Cortex of kidney (tissue), 1 donor: ENCODE results near the gene ATPAF2.

Source experiments
- DNase-seq: peaks from one replicate; lab custom pipeline; 2025; lab: John Stamatoyannopoulos, UW

ATPAF2 gene

DNA sequence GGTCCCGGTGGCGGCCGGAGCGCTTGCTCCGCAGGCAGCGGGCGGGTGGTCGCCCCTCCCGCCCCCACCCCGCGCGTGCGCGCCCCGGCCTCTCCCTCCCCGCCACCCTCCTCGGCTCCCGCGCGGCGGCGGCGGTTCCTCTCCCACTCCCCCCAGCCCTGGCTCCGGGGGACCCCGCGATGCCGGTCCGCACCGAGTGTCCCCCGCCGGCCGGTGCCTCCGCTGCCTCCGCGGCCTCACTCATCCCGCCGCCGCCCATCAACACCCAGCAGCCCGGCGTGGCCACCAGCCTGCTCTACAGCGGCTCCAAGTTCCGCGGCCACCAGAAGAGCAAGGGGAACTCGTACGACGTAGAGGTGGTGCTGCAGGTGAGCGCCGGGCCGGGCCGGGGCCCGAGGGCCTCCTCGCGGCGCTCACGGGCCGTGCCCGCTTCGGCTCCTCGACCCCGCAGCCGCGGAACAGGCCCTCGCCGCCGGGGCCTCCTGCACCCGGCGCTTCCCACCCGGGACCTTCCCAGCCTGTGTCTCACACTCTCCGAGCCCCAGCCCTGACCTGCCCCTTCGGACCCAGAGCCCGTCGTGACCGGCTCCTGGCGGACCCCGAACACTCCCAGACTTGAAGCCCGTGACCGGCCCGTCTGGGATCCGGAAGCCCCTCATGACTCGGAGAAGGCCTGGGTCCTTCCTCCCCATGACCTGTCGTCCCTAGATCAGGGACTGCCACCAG is 730 bp upstream of the ATPAF2 start:
- no peak for DNase-seq

DNA sequence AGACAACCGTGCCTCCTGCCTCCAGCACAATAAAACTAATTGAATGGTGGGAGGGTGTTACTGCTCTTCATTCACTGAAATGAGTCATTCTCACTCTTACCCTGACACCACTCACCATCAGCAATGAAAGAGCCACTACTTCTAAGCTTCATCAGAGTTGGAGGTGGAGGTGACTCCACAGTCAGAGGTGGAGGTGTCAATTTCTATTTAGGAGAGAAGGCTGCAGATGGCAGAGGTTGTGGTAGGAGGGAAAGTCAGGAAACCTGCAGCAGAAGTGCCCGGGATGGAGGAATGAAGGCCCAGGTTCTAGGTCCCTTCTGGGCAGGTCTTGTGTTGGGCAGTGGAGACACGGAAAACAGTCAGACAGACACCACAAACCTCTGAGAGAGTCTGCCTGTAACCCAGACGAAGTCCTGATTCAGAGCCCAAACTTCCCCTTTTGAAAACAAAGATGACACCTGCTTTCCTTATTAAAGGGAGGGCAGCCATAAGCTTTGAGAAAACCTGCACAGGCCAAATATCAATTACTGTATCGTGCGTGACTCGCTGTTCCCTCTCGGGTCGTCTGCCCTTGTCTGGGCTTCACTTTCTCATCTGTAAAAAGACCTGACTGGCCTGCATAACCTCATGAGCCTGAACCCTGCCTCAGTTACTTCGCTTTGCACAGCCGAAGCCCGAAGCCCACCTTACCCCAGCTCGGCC is 668 bp downstream of the ATPAF2 start:
- DNase-seq, result no peak

DNA sequence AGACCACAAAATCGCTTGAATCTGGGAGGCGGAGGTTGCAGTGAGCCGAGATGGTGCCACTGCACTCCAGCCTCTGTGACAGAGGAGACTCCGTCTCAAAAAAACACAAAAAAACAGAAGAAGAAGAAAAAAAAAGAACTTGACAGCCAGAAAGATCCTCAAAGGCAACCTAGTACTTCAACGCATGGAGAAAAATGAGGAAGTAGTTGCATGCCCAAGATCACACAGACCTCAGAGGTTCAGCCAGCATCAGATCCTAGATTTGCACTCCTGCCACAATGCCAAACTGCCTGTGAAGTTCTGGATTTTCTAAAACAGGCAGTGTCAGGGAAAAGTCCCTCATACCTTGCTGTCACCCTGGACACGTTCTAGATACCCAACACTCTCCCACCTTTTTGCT is 1.5 kb downstream of the ATPAF2 start:
- DNase-seq, result no peak

DNA sequence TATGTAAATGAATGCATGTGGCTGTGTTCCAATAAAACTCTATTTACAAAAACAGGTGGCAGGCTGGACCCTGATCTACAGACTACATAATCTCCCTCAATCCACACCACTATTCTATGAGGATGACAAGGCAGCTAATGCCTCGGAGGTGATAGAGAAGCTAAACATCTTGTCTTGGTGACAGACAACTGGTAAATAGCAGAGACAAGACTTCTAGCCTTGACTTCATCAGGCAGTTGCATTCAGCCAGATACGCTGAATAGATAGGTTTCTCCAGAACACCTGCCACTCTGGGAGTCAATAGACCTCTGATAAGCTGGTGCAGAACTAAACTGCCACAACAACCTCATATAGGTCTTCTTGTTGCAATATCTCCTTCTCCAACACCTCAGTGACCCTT is 3.3 kb downstream of the ATPAF2 start:
- DNase-seq, result no peak

DNA sequence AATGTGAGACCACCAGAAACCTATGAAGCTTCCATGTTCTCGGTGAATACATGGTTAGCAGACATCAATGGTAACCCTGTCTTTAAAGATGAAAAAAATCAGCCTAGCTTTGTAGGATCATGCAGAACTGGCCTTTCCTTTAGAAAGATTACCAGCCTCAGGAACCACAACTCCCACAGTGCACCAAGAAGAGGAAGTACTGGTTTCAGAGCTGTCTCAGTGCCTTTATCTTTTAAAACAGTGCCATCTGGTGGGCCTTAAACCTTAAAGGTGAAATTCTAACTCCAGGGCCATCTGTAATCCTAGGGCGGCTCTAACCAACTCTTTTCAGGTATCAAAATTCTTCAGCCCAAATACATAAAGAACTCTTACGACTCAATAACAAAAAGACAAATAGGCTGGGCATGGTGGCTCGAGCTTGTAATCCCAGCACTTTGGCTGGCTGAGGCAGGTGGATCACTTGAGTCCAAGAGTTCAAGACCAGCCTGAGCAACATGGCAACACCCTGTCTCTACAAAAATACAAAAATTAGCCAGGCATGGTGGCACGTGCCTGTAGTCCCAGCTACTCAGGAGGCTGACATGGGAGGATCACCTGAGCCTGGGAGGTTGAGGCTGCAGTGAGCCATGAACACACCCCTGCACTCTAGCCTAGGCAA is 5.4 kb downstream of the ATPAF2 start:
- no peak for DNase-seq

DNA sequence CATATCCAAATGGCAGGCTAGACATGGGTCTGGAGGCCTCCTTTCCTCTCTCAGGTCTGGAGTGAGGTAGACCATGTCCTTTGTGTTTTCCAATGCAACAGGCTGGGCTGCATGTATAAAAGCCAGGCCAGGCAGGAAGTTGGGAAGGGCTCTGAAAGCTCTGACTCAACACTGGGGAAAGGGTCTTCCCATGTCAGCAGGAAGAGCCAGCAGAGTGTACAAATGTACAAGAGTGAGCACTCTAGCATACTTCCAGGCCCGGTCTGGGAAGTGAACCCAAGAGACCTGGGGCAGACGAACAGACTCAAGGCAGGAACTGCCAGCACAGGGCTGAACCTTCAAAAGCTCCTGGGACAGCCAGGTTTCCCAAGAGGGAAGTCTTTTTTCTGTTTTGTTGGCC is 7.0 kb downstream of the ATPAF2 start:
- no peak for DNase-seq

DNA sequence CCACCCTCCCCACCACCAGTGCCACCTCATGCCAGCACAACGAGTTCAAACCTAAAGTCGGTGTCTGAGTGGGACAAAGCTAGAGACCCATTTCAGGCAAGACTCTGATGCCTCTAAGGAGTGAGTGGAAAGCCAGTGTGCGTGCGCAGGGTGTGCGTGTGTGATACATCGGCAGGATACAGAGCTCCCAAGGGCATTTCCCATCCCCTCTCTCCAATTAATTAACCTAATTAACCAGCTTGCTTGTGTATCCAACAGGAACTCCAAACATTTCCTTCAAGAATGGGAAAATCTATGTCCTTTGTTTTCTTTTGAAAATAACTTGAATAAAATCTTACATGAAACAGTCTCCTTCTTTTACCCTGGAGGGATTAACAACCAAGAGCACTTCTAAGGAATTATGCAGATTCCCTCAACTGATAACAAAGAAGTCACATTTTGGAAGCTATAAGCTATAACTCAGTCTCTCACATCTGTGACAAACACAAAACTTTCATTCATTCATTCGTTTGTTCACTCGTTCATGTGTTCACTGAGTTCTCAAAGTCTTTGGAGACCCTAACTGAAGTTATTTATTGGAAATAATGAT is 9.9 kb downstream of the ATPAF2 start:
- no peak for DNase-seq

DNA sequence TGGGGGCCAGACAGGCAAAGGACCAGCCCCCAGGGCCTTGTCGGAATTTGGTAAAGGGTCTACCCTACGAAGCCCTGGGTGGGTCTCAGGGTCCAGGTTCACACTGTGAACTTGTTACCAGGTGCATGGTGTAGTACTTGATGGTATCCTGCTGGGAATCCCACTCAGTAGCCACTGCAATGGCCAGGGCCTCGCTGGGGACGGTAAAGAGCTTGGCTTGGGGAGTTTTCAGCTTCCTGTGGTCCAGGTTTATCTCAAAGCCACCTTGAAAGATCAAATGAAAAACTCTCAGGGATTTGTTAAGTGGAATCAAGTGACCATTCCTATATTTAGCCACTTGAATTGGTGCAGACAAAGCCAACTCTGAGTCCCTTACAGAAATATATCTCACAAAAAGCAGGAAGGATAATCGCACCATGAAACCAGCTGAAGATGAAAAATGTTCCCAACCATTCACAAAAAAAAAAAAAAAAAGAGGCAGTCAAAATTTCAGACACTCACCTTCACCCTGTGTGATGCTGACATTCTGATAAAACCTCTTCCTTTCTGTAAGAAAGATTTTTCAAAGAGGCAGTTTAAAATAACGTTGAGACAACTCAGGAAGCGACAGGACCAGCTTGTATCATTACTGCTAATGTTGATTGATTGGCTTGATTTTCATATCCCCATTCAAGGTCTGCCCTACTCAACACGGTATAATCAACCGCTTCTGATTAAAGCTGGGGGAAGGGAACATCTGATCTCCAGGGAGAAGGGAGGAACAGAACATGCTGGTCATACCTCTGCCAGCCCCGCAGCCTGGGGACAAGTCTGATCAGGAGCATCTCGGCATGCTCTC is 10.6 kb downstream of the ATPAF2 start:
- DNase-seq, result no peak

DNA sequence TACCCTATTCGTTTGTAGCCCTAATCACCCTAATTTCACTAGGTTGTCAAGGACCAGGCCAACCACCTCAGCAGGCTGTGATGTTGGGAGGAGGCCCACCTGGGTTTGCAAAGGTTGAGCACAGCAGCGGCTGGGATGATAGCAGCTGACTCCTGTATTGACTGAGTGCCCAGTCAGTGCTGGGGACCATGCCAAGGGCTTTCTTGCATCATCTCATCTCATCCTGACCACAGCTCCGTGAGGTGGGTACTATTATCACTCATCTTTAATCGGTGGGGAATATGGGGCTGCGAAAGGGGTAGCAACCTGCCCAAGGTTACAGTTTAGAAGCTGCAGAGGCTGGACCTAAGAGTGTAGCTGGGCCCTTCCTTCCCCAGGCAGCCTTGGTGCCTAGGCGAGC is 11.7 kb downstream of the ATPAF2 start:
- no peak for DNase-seq

DNA sequence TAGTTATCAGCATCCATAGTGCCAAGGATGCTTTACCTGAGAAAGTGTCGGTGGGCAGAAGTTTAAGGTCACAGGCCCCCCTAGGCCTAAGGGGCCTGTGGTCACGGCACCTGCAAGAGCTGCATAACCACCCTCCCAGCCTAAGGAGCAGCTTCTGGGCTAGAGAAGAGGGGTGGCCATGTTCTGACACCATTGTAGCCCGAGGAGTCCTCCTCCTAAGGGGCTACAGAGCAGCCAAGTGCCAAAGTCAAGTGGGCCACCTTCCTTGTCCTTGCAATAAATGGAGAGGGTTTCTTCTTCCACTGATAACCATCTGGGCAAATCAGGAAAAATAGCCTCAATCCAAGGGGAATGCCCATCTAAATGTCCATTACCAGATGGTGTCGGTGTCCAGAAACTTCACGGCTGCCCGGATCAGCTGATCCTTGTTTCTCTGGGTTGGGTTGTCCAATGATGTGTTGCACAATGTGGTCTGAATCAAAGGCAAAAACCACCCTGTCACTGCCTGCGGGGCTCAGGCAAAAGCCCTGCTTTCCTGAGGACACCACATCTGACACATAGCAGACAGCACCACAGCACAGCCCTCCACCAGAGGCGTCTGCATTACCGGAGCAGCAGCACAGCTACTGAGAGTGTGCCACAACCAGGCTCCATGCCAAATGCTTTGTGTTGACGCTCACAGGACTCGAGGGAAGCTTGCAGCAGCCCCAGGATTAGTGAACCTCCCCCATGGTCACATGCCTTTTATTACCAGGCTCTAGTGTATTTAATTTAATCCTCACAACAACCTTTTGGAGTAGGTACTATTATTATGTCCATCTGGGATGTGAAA is 12.8 kb downstream of the ATPAF2 start:
- no peak for DNase-seq

DNA sequence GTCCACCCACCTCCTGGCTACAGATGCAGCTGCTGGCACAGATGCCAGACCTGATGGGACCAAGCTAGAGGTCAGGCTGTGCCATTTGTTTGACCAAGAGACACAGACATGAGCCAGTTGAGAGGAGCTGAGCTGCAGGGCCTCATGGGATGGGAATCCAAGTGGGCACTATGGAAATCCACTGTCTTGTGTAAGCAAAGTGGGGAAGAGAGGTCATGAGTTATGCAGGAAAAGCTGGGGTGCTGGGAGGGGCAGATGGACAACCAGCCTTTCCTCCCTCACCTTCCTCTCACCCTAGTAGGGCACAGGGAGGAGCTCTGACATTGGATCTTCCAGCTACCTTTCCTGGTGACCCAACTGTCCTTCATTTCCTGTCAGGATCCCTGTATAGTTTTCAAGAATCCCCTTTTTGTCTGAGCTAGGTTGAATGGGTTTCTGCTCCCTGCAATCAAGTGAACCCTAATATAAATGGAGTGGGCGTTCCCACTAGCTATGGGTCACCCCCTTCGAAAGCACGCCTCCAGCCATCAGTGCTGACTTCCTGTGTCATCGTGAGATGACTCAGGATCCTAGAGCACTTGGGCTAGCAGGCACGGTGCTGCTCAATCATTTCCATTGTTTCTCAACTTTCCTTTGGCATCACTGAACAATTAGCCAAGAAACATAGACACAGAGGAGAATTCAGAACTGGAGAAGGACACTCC is 13.6 kb downstream of the ATPAF2 start:
- DNase-seq, result no peak

DNA sequence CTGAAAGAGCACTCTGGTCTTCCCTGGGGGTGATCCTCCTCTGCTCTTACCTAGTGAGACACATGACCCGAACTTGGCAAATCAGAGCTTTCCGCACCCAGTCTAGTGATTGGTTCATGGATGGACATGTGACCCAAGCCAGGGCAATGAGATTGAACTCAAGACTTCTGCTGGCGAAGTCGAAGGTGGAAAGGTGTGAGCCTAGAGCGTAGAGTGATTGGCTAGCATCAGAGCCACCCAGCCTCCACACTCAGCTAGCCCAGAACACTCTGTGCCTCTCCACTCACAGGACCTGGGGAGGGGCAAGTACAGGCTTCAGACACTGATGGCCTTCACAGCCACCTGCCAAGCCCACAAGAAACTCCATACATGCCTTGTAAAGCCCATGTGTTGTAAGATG is 17.6 kb downstream of the ATPAF2 start:
- DNase-seq, result no peak

DNA sequence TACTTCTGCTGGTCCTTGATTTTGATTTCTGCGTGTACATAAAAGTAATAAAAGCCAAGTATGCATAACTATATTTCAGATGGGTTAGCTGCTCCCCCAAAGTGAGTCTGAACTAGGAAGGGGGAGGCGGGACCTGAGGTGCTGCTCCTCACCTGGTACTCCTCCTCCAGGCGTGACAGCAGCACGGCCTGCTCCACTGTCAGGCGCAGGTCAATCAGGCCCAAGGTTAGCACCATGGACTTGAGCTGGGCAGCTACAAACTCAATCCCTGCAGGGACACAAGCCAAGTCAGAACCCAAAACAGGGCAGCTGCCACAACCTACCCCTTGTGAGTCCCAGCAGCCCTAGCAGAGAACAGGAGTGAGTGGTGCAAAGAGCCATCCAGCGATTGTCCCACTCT is 18.0 kb downstream of the ATPAF2 start:
- DNase-seq, result no peak

DNA sequence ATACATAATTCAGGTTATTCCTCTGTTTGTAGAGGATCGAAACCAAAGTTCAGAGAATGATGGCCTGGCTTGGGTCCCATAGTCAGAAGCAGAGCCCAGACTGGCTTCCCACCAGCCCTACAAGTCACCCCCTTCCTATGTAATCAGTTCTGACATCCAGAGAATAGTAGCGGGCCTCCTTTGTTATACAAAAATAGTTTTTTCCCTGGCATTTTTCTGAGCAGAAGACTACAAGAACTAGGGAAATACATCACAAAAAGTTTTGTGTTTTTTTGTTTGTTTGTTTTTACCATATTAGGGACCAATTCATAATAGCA is 19.2 kb downstream of the ATPAF2 start:
- DNase-seq, result no peak

DNA sequence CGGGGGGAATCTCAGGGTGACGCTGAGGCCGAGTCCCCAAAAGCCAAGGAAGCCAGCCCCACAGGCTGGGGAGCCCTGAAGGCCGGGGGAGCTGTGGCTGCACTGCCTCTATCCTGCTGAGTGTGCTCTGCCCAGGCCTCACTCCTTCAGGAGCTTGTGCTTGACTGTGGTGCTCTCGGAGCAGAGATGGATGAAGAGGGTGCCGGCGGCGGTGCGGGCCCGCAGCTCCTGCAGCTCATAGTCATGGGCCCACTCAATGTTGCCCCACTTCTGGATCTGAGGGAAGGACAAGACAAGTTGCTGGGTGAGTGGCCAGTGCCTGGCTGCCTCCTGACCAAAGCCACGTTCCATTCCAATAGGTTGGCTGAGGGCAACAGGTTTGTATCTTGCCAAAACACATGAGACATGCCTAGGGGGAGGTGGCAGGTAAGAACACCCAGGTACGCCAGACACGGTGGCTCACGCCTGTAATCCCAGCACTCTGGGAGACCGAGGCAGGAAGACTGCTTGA is 20.5 kb downstream of the ATPAF2 start:
- no peak for DNase-seq

DNA sequence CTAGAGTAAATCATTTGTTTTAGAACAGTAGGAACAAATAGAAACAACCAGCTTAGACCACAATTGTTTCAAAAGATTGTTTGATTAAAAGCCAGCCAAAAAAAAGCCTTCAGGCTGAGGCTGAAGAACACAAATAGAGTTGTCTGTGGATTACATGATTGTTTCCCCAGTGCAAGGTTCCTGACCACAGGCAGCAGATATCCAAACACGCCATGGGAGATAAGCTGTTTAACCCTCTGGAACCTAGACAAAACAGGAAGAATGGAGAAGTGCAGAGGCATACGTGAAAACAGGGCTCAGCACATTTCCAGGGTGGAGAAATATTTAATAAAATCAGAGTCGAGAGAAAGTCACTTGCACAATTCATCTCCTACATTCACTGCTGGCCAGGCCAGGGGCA is 21.0 kb downstream of the ATPAF2 start:
- DNase-seq, result no peak

DNA sequence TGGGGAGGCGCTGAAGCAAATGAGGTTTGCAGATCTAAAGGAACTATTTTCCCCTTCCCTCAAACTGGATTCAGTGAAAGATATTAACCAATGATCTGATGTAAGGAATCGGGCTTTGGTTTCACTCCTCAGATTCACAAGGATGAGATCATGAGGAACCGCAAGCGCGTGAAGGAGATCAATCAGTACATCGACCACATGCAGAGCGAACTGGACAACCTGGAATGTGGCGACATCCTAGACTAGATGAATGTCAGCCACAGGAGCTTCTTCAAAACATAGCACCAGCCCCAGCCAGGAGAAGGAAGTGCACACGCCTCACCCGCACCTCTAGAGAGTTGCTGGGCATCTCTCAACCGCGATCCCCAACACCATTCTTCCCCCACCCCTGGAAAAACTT is 22.5 kb downstream of the ATPAF2 start:
- no peak for DNase-seq

DNA sequence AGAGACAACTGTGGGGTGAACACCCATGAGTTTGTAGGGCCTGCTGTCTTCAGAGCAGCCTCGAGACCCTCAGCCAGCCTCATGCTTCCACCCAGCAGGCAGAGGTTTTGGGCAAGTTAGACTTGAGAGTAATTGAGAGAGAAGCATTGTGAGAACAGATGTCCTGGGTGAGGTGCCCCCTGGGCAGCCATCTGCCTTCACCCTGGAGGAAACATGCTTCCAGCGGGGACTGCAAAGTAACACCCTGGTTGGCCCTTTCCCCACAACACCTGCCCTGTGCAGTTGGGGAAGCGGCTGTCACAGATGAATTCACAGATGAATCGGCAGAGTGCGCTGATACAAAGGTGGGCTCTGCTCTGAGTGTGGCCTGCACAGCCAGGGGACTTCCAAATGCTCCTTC is 23.4 kb downstream of the ATPAF2 start:
- DNase-seq, result no peak

DNA sequence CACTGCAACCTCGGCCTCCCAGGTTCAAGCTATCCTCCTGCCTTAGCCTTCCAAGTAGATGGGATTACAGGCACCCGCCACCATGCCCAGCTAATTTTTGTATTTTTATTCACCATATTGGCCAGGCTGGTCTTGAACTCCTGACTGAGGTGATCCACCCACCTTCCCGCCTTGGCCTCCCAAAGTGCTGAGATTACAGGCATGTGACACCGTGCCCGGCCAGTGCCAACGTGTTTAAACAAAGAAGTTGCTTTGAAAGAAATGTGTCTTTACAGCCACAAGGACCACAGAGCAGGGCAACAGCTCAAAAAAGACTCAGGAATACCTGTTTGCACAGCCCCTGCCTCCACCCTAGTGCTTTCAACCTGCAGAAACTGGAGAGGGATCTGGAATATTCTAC is 25.0 kb downstream of the ATPAF2 start:
- DNase-seq, result no peak

DNA sequence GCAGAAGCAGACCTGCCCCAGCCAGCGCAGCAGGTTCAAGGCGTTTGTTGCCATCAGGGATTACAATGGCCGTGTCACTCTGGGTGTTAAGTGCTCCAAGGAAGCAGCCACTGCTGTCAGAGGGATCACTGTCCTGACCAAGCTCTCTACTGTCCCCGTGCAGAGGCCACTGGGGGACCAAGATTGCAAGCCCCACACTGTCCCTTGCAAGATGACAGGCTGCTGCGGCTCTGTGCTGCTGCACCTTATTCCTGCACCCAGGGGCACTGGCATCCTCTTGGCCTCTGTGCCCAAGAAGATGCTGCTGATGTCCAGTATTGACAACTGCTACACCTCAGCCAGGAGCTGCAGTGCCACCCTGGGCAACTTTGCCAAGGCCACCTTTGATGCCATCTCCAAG is 27.7 kb downstream of the ATPAF2 start:
- DNase-seq, result no peak
